PC-9 (cell line): Measurements from ENCODE around the gene S1PR4. TPM values are rescaled to one million over a fixed set of nuclear protein-coding genes. Genes with fewer than 3 reads are reported as not detected.

Source experiments
- BruUV-seq: library from RNA; stranded (reverse); fragments of 400-500 nt; replicated peaks from 2 replicates; lab custom pipeline; 2021; lab: Mats Ljungman, UMichigan
- CTCF ChIA-PET: fragments of 300-600 bp; sonication (Branson Sonifier 250); formaldehyde crosslinking; loops from one replicate; lab custom pipeline; 2022; ENCODE audit warnings: antibody characterized with exemption; lab: Charles Lee
- POLR2A ChIA-PET: fragments of 300-600 bp; sonication (Branson Sonifier 250); formaldehyde crosslinking; loops from one replicate; lab custom pipeline; 2022; ENCODE audit warnings: antibody characterized with exemption; ENCODE audit not compliant: unreplicated experiment; lab: Charles Lee
- DNase-seq, 2 experiments: peaks; one replicate each; pipeline versions ENCODE4 v3.0.0 to v3.0.0-alpha.2; 2015 to 2022; ENCODE audit warnings: mixed read lengths in 1 of 2
- H2AFZ ChIP-seq: fragments of 200-600 bp; sonication (generic); 2 replicates; pipeline ENCODE4 v1.8.1; 2017; ENCODE audit warnings: antibody characterized with exemption
- H3F3A ChIP-seq: fragments of 200-600 bp; sonication (generic); 2 replicates; pipeline ENCODE4 v1.8.1; 2017; ENCODE audit warnings: antibody characterized with exemption, mild to moderate bottlenecking, low read depth; ENCODE audit not compliant: insufficient read depth
- H3K27ac ChIP-seq: fragments of 200-600 bp; sonication (generic); 2 replicates; pipeline ENCODE4 v1.6.1; 2016; ENCODE audit warnings: mixed run types
- H3K27me3 ChIP-seq: fragments of 200-600 bp; sonication (generic); 2 replicates; pipeline ENCODE4 v1.6.1; 2016; ENCODE audit warnings: low read depth, mixed run types; ENCODE audit not compliant: insufficient read depth
- H3K36me3 ChIP-seq: fragments of 200-600 bp; sonication (generic); 2 replicates; pipeline ENCODE4 v1.6.1; 2016; ENCODE audit warnings: low read depth, mixed run types
- H3K4me1 ChIP-seq: fragments of 200-600 bp; sonication (generic); replicated peaks from 2 replicates; pipeline ENCODE4 v1.6.1; 2016; ENCODE audit warnings: mixed run types; ENCODE audit not compliant: insufficient read depth
- H3K4me2 ChIP-seq: fragments of 200-600 bp; sonication (generic); 2 replicates; pipeline ENCODE4 v1.6.1; 2017; ENCODE audit warnings: mixed run types
- H3K4me3 ChIP-seq: fragments of 200-600 bp; sonication (generic); 2 replicates; pipeline ENCODE4 v1.6.1; 2016; ENCODE audit warnings: mixed run types
- H3K79me2 ChIP-seq: fragments of 200-600 bp; sonication (generic); 2 replicates; pipeline ENCODE4 v1.6.1; 2017; ENCODE audit warnings: low read depth, mixed run types
- H3K9me2 ChIP-seq: fragments of 200-600 bp; sonication (generic); 2 replicates; pipeline ENCODE4 v1.8.1; 2017; ENCODE audit warnings: mild to moderate bottlenecking; ENCODE audit not compliant: insufficient read depth
- H3K9me3 ChIP-seq: fragments of 200-600 bp; sonication (generic); 2 replicates; pipeline ENCODE4 v1.8.1; 2016; ENCODE audit warnings: low read depth; ENCODE audit not compliant: insufficient read depth
- H4K20me1 ChIP-seq: fragments of 200-600 bp; sonication (generic); 2 replicates; pipeline ENCODE4 v1.8.1; 2017; ENCODE audit not compliant: insufficient read depth
- EZH2 ChIP-seq: fragments of 200-600 bp; sonication (generic); IDR thresholded peaks from 2 replicates; pipeline ENCODE4 v1.8.0; 2017; ENCODE audit warnings: antibody characterized with exemption, low read depth
- intact Hi-C: fragments of 100-400 bp; cut with micrococcal nuclease; formaldehyde crosslinking; loops from one replicate; pipeline ENCODE4 v1.10.0; 2022; ENCODE audit not compliant: unreplicated experiment
- total RNA-seq: library from RNA; stranded (reverse); gene quantifications from 2 replicates; pipeline ENCODE4 v1.2.3, GENCODE V29; 2021
- TF ChIP-seq, protein P1 (sequence below): fragments of 200-600 bp; sonication (generic); conservative IDR thresholded peaks from 2 replicates; pipeline ENCODE4 v1.6.1; 2017; ENCODE audit warnings: mixed run types, antibody characterized with exemption, mild to moderate bottlenecking, moderate library complexity

S1PR4 gene
- total RNA-seq, 1 experiment from 2014 or later: 0.37 TPM

DNA sequence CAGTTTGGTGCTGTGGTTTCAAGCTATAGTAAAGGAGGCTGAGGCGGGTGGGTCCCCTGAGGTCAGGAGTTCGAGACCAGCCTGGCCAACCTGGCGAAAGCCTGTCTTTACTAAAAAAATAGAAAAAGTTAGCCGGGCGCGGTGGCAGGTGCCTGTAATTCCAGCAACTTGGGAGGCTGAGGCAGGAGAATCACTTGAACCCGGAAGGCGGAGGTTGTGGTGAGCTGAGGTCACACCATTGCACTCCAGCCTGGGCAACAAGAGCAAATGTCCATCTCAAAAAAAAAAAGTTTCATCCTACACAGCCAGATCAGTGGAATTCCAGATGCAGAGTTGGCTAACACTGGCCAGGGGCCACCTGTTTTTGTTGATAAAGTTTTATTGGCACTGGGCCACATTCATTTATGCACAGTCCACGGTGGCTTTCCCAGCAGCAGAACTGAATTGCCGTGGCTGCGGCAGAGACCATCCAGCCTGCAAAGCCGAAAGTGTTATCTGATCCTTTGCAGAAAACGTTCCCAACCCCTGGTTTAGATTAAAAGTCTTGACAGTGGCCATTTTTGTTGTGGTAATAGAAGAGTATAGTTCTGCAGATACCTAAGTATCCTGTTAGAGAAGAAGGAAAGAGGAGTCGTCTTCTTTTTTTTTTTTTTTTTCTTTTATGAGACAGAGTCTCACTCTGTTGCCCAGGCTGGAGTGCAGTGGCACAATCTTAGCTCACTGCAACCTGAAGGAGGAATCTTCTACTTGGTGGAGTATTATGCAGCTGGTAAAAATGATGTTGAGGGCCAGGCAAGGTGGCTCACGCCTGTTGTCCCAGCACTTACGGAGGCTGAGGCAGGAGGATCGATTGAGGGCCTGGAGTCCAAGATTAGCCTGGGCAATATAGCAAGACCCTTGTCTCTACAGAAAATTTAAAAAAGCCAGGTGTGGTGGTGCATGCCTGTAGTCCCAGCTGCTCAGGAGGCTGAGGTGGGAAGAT lies 15.8 kb downstream of the S1PR4 start:
- Histone ChIP-seq H3K9me2 (no peaks in the 10 kb centered on the region), H3K27me3 (no peaks in the 10 kb centered on the region), H4K20me1 (peaks cover 7% of the 10 kb centered on the region), H3K79me2 (peaks cover 5% of the 10 kb centered on the region), H3K4me1 (no peaks in the 10 kb centered on the region), H3K4me3 (no peak overlapping the region), H3K27ac (no peak overlapping the region), H3K9me3 (no peaks in the 10 kb centered on the region), H3K4me2 (no peak overlapping the region), H3K36me3 (no peaks in the 10 kb centered on the region), H2AFZ (no peak overlapping the region), H3F3A (no peaks in the 10 kb centered on the region)
- CTCF ChIA-PET: interaction anchor here (0.6 kb wide), 1 partner anchor 69 kb away, joined by 6 read pairs; no protein-coding TSS in a partner anchor
- BruUV-seq: no TSS peak
- POLR2A ChIA-PET: no interaction called here
- intact Hi-C loops: no loop called here
- DNase-seq: no peak
- TF ChIP-seq, protein P1, sequence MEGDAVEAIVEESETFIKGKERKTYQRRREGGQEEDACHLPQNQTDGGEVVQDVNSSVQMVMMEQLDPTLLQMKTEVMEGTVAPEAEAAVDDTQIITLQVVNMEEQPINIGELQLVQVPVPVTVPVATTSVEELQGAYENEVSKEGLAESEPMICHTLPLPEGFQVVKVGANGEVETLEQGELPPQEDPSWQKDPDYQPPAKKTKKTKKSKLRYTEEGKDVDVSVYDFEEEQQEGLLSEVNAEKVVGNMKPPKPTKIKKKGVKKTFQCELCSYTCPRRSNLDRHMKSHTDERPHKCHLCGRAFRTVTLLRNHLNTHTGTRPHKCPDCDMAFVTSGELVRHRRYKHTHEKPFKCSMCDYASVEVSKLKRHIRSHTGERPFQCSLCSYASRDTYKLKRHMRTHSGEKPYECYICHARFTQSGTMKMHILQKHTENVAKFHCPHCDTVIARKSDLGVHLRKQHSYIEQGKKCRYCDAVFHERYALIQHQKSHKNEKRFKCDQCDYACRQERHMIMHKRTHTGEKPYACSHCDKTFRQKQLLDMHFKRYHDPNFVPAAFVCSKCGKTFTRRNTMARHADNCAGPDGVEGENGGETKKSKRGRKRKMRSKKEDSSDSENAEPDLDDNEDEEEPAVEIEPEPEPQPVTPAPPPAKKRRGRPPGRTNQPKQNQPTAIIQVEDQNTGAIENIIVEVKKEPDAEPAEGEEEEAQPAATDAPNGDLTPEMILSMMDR: no peak
- TF ChIP-seq EZH2: no peak

- H2AFZ ChIP-seq: no peak overlapping the region
- no peaks in the 10 kb centered on the region for H3K27me3 ChIP-seq
- intact Hi-C loops: no loop called here
- TF ChIP-seq, protein P1: no peak
- no peak for TF ChIP-seq EZH2
- H3K36me3 ChIP-seq: no peaks in the 10 kb centered on the region
- no peaks in the 10 kb centered on the region for H3K4me1 ChIP-seq
- H3K27ac ChIP-seq: no peak overlapping the region
- H3K79me2 ChIP-seq: no peaks in the 10 kb centered on the region
- ChIA-PET CTCF (no interaction called here), POLR2A (no interaction called here)
- BruUV-seq: no TSS peak
- H3K9me3 ChIP-seq: no peaks in the 10 kb centered on the region
- no peak for DNase-seq
- no peaks in the 10 kb centered on the region for H3K9me2 ChIP-seq
- H3F3A ChIP-seq: no peaks in the 10 kb centered on the region
- no peak overlapping the region for H3K4me2 ChIP-seq
- H4K20me1 ChIP-seq: no peaks in the 10 kb centered on the region; the same call in 1 of the 2 replicates
- H3K4me3 ChIP-seq: no peak overlapping the region
Measured at GRCh38 chr19:3196064-3196932, 17.7 kb downstream of the S1PR4 start.

DNA sequence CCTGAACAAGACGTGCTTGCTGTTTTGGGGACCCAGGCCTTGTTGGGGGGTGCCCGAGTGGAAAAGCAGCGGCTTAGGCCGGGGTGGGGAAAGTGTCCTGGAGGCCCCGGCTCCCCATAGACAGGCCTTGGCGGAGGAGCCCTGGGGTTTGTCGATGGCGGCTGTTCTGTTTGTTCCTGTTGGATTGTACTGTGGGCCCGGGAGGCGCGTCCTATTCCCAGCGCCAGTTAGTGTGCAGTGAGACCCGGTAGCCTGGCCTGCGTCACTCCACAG lies 18.3 kb downstream of the S1PR4 start:
- no peak for DNase-seq
- TF ChIP-seq EZH2: no peak
- TF ChIP-seq, protein P1: no peak
- POLR2A ChIA-PET: no interaction called here
- H2AFZ ChIP-seq: no peak overlapping the region
- no peak overlapping the region for H3K27ac ChIP-seq
- H3K4me1 ChIP-seq: no peaks in the 10 kb centered on the region
- H4K20me1 ChIP-seq: no peaks in the 10 kb centered on the region; the same call in 1 of the 2 replicates
- H3K27me3 ChIP-seq: no peaks in the 10 kb centered on the region
- no peaks in the 10 kb centered on the region for H3K36me3 ChIP-seq
- intact Hi-C loops: no loop called here
- no peaks in the 10 kb centered on the region for H3K9me2 ChIP-seq
- H3K9me3 ChIP-seq: no peaks in the 10 kb centered on the region
- no TSS peak for BruUV-seq
- no peak overlapping the region for H3K4me3 ChIP-seq
- H3K4me2 ChIP-seq: no peak overlapping the region
- CTCF ChIA-PET: no interaction called here
- no peaks in the 10 kb centered on the region for H3F3A ChIP-seq
- H3K79me2 ChIP-seq: no peaks in the 10 kb centered on the region
